Coronary artery (tissue), 2 donors: ENCODE measurements around the gene KRTAP5-11.
"Not testable (repeated sequence)": the region's sequence is repeated elsewhere in the genome, so short reads cannot be mapped to it uniquely, and the experiment has no call there.

Experiments
- DNase-seq: peaks from one replicate; pipeline ENCODE4 v3.0.0-alpha.2; 2017; ENCODE audit warnings: low spot score
- H3K27ac ChIP-seq, 2 donors: fragments of 200-600 bp; sonication (generic); one replicate each; pipeline ENCODE4 v1.5.1; 2016 to 2019
- H3K4me3 ChIP-seq: fragments of 200-600 bp; sonication (generic); 2 replicates; pipeline ENCODE4 v1.5.1; 2016; ENCODE audit warnings: mild to moderate bottlenecking, moderate library complexity
- TF ChIP-seq, protein P1 (sequence below): fragments of 200-600 bp; sonication (generic); IDR thresholded peaks from one replicate; pipeline ENCODE4 v1.5.1; 2019; ENCODE audit warnings: antibody characterized with exemption

Gene KRTAP5-11

GRCh38 chr11:71588822-71589545 lies 6.3 kb upstream of the KRTAP5-11 start:
- H3K4me3 ChIP-seq, H3K27ac ChIP-seq, DNase-seq: not testable (repeated sequence)

GRCh38 chr11:71588314-71588713 lies 5.6 kb upstream of the KRTAP5-11 start:
- not testable (repeated sequence) for H3K27ac ChIP-seq, DNase-seq, H3K4me3 ChIP-seq

DNA sequence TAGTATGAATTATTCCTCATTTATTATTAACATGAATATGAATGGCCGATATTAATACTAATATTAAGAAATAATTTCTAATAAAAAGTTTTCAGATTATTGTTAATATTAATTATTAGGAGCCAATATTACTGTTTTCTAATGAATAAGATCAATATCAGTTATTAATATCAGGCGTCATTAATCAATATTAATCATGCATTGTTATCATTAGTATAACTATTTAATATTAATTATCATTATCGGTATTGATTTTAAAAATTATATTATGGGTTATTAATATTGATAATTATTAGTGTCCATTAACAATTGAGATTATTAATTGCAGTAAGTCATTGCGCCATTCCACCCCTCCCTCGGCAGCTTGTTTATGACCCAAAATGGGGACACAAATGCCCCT lies 3.0 kb upstream of the KRTAP5-11 start:
- not testable (repeated sequence) for H3K4me3 ChIP-seq, H3K27ac ChIP-seq, DNase-seq

GRCh38 chr11:71582969-71583368 lies 294 bp upstream of the KRTAP5-11 start:
- DNase-seq, H3K27ac ChIP-seq: not testable (repeated sequence)

DNA sequence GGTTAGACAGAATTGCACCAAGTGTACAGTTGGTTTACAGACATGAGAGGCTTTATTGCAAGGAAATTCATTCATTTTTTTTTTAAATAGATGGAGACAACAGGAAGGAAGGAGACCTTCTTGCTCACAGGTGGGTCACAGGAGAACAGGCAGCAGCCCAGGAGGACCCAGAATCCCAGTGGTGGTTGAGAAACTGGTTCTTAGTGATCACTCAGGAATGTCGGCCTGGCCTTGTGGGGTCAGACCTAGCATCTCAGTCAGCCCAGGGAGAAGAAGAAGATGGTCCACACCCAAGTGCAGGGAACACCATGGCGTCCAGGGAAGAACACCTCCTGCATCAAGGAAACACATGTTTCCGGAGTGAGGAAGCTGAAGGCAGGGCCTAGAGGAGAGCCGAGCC lies 849 bp downstream of the KRTAP5-11 start:
- H3K4me3 ChIP-seq: no peak overlapping the region
- no peak overlapping the region for H3K27ac ChIP-seq
- no peak for DNase-seq
- TF ChIP-seq, protein P1, sequence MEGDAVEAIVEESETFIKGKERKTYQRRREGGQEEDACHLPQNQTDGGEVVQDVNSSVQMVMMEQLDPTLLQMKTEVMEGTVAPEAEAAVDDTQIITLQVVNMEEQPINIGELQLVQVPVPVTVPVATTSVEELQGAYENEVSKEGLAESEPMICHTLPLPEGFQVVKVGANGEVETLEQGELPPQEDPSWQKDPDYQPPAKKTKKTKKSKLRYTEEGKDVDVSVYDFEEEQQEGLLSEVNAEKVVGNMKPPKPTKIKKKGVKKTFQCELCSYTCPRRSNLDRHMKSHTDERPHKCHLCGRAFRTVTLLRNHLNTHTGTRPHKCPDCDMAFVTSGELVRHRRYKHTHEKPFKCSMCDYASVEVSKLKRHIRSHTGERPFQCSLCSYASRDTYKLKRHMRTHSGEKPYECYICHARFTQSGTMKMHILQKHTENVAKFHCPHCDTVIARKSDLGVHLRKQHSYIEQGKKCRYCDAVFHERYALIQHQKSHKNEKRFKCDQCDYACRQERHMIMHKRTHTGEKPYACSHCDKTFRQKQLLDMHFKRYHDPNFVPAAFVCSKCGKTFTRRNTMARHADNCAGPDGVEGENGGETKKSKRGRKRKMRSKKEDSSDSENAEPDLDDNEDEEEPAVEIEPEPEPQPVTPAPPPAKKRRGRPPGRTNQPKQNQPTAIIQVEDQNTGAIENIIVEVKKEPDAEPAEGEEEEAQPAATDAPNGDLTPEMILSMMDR: no peak

More at GRCh38 chr11:71582969-71583368, 294 bp upstream of the KRTAP5-11 start:
- H3K4me3 ChIP-seq: not testable (repeated sequence)

GRCh38 chr11:71580057-71581003 lies 2.3 kb downstream of the KRTAP5-11 start:
- Histone ChIP-seq H3K4me3 (no peak overlapping the region), H3K27ac (no peak overlapping the region)
- TF ChIP-seq, protein P1: peak; percentile 56
- DNase-seq: no peak

GRCh38 chr11:71579513-71579912 lies 3.2 kb downstream of the KRTAP5-11 start:
- not testable (repeated sequence) for H3K27ac ChIP-seq, DNase-seq, H3K4me3 ChIP-seq

GRCh38 chr11:71577469-71578004 lies 5.1 kb downstream of the KRTAP5-11 start:
- Histone ChIP-seq H3K27ac (no peak overlapping the region), H3K4me3 (no peak overlapping the region)
- TF ChIP-seq, protein P1: no peak
- DNase-seq: no peak

DNA sequence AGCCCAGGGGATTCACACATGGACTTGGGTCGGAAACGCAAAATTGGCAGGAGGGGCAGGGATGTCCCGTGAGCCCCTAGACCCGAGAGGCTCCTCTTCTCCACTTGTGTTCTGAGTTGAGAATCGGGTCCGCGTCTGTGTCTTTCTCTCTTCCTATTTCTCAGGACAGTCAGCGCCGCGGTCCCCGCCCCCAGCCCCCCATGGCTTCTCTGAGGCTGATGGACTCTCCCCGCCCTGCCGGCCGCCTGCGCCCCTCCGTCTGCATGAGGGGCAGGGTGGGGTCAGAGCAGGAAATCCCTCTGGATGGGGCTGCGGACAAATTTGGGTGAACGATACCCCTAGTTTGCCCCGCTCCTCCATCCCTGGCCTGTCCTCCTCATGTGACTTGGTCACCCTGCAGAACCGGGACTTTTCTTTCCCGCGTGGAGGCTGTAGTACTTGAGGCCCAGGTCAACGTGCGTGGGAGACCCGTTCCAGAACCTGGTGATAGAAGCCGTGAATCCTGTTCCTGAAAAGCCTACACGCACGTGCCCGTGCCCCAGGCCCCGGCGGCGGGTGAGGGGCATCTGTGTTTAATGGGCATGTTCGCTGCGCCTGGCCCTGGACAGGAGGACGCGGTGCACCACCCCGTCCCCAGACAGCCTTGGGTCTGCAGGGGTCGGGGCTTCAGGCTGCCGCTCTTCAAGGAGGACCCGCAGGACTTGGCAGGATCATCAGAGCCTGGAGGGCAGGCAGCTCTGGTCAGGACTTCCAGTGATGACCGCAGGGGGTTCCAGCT lies 5.8 kb downstream of the KRTAP5-11 start:
- H3K4me3 ChIP-seq, DNase-seq, H3K27ac ChIP-seq: not testable (repeated sequence)
